Adrenal gland (tissue), 12 donors: Measurements from ENCODE around the gene CELF2. TPM values are rescaled to one million over a fixed set of nuclear protein-coding genes. Genes with fewer than 3 reads are reported as not detected.

Experiments used
- DNase-seq, 7 donors: peaks; one replicate each; pipeline ENCODE4 v3.0.0-alpha.2; 2019 to 2020
- H3K27ac ChIP-seq, 5 donors: fragments of 200-600 bp; sonication (generic) in 4 of 5; 1 replicate in 3 of 5; 2 replicates in 2 of 5; pipeline versions ENCODE4 v1.5.1 to v1.8.0; 2016 to 2020; ENCODE audit warnings: mild to moderate bottlenecking in 1 of 5
- H3K27me3 ChIP-seq: fragments of 200-600 bp; 2 replicates; pipeline ENCODE4 v1.8.0; 2021
- H3K36me3 ChIP-seq, 2 donors: fragments of 200-600 bp; replicated peaks in 1 of 2; 1 replicate in 1 of 2; 2 replicates in 1 of 2; pipeline versions ENCODE4 v1.5.1 to v1.8.0; 2018 to 2022
- H3K4me1 ChIP-seq, 2 donors: fragments of 200-600 bp; replicated peaks in 1 of 2; 1 replicate in 1 of 2; 2 replicates in 1 of 2; pipeline versions ENCODE4 v1.5.1 to v1.8.0; 2018 to 2021
- H3K4me3 ChIP-seq, 4 donors: fragments of 200-600 bp; sonication (generic) in 3 of 4; one replicate each; pipeline ENCODE4 v1.5.1; 2016 to 2018
- H3K9me3 ChIP-seq, 3 donors: fragments of 200-600 bp; sonication (generic) in 1 of 3; replicated peaks in 1 of 3; 1 replicate in 2 of 3; 2 replicates in 1 of 3; pipeline versions ENCODE4 v1.5.1 to v1.8.0; 2016 to 2021
- CTCF ChIP-seq, 6 experiments: fragments of 450-650 bp in 4 of 6; fragments of 200-600 bp in 2 of 6; sonication (generic) in 1 of 6; IDR thresholded peaks; 1 replicate in 5 of 6; 2 replicates in 1 of 6; pipeline versions ENCODE4 v1.5.1 to v1.8.0; 2016 to 2021; ENCODE audit warnings: antibody characterized with exemption in 6 of 6, mild to moderate bottlenecking in 2 of 6, moderate library complexity in 1 of 6
- POLR2A ChIP-seq, 2 donors: fragments of 450-650 bp; IDR thresholded peaks; one replicate each; pipeline ENCODE4 v1.6.1; 2017; ENCODE audit warnings: antibody characterized with exemption in 2 of 2, mild to moderate bottlenecking in 2 of 2, moderate library complexity in 1 of 2
- WGBS, 4 donors: extraction: QIAGEN DNeasy Blood & Tissue Kit in 2 of 4; methylation state at CpG; one replicate each; pipeline versions ENCODE4 v1.1.5 to v1.1.7; 2013 to 2017; 5-methylcytosine and 5-hydroxymethylcytosine counted together
- intact Hi-C, 2 donors: fragments of 100-400 bp; cut with DNase I; formaldehyde crosslinking; loops; one replicate each; pipeline versions ENCODE4 v1.14.1 to v1.15.0; 2022 to 2023
- polyA plus RNA-seq, 3 donors: library from polyadenylated mRNA; stranded (reverse); fragments of 200-250 nt in 2 of 3; fragments of 350-450 nt in 1 of 3; fragmentation: Illumina TruSeq in 1 of 3; extraction: RNeasy Lipid Tissue Mini Kit (QIAGEN cat#74804) in 1 of 3; gene quantifications; one replicate each; pipeline ENCODE4 v1.2.3, GENCODE V29; 2013 to 2014
- total RNA-seq, 9 donors: library from RNA; depleted of rRNA in 4 of 9; stranded (reverse); fragments of >200 nt in 4 of 9; fragments of 120-200 nt in 1 of 9; fragmentation: NEBNext Ultra II Directional in 1 of 9; extraction: Animal tissue kit (Norgen Biotek cat#: 25700) in 1 of 9; gene quantifications; one replicate each; pipeline versions ENCODE4 v1.1.0 to v1.2.4, GENCODE V29; 2013 to 2023
- donor health status: healthy with polysubstance abuse.
- donor health status: Bipolar disorder and iron deficiency.
- donor health status: DM: yes; HTN: yes; CAD: no.
- donor health status: DM: no; HTN: no; CAD: no.
- donor health status: DM: no; HTN: no; CAD: no.
- donor health status: DM: yes; HTN: yes; CAD: no.

The CELF2 gene
- total and polyA plus RNA-seq, 12 donors, result 2.7 to 26.0 (median 10.3) TPM

DNA sequence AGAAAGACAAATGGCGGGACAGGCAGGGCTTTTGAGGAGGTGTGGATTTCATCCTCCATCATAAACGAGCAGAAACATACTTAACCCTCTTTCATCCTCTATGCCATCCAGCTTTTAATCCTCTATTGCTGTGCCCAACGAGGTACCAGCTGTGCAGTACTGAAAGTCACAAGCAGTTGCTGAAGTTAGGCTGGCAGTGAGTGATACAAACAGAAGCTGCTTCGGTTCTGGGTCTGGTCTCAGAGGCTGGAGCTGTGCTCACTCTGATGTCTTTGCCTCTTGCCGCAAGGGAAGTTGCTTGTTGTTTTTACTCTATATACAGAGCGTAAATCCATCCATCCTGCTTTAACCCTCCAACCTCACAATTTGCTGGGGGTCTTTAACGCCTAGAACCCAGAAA, 235.2 kb downstream of the CELF2 start:
- 70 to 77% (median 75%) methylated on average over 7 of the region's 7 CpGs for WGBS, 4 donors
- no peaks in the 10 kb centered on the region for H3K27me3 ChIP-seq
- H3K27ac ChIP-seq, result no peak overlapping the region
- no peak for DNase-seq
- TF ChIP-seq CTCF (IDR thresholded peaks at IDR 0.05) (no peak), POLR2A (IDR thresholded peaks at IDR 0.05) (no peak)
- H3K36me3 ChIP-seq, result no peaks in the 10 kb centered on the region
- no peaks in the 10 kb centered on the region for H3K9me3 ChIP-seq
- no peaks in the 10 kb centered on the region for H3K4me1 ChIP-seq
- H3K4me3 ChIP-seq, result no peak overlapping the region
- intact Hi-C loops, result no loop called here

DNA sequence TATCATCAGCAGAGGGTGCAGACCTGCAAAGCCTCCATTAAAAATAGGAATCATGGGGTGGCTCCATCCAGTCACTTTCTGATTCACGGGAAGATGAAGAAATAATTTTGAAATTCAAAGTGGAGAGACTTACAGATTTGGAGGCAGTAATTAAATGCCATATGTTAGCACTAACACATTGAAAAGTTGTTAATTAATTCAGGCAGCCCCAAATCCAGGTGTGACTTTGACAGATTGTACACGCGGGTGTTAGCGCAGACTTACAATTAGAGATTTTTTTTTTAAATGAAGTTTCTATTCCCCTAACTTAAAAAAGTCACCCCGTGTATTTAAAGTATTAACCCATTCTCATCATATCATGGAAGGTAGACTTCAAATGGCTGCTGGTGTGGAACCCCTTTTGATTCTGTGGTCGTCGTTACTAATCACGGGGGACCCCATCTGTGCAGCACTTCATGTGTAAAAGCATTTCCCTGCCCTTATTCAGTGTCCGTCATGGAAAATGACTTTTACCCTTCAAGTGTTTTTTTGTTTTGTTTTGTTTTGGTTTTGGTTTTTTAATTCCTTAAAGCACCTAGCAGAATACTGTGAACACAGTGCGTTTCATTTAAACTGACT, 235.8 kb downstream of the CELF2 start:
- Histone ChIP-seq H3K27me3 (no peaks in the 10 kb centered on the region), H3K9me3 (no peaks in the 10 kb centered on the region), H3K4me1 (no peaks in the 10 kb centered on the region), H3K36me3 (no peaks in the 10 kb centered on the region), H3K4me3 (no peak overlapping the region), H3K27ac (no peak overlapping the region)
- no peak for DNase-seq
- 85 to 92% (median 89%) methylated on average over 10 of the region's 10 CpGs for WGBS, 4 donors
- TF ChIP-seq POLR2A (IDR thresholded peaks at IDR 0.05) (no peak), CTCF (IDR thresholded peaks at IDR 0.05) (no peak)
- intact Hi-C loops, result no loop called here

GRCh38 chr10:11255156-11255555, 237.5 kb downstream of the CELF2 start:
- H3K36me3 ChIP-seq, result no peaks in the 10 kb centered on the region
- H3K4me1 ChIP-seq, result no peaks in the 10 kb centered on the region
- 91 to 96% (median 95%) methylated on average over 10 to 12 of the region's 12 CpGs for WGBS, 4 donors
- no peak overlapping the region for H3K4me3 ChIP-seq
- DNase-seq, result no peak
- no peak for TF ChIP-seq CTCF (IDR thresholded peaks at IDR 0.05)
- no peak for TF ChIP-seq POLR2A (IDR thresholded peaks at IDR 0.05)
- H3K27ac ChIP-seq, result no peak overlapping the region
- intact Hi-C loops, result no loop called here
- H3K9me3 ChIP-seq, result no peaks in the 10 kb centered on the region
- no peaks in the 10 kb centered on the region for H3K27me3 ChIP-seq

GRCh38 chr10:11255796-11256444, 238.2 kb downstream of the CELF2 start:
- H3K36me3 ChIP-seq, result no peaks in the 10 kb centered on the region
- no peak overlapping the region for H3K4me3 ChIP-seq
- no peaks in the 10 kb centered on the region for H3K27me3 ChIP-seq
- no peaks in the 10 kb centered on the region for H3K4me1 ChIP-seq
- WGBS, 4 donors, result 75 to 79% (median 77%) methylated on average over 7 of the region's 7 CpGs
- no peaks in the 10 kb centered on the region for H3K9me3 ChIP-seq
- intact Hi-C loops, result no loop called here
- TF ChIP-seq POLR2A (IDR thresholded peaks at IDR 0.05) (no peak), CTCF (IDR thresholded peaks at IDR 0.05) (no peak)
- H3K27ac ChIP-seq, result no peak overlapping the region
- DNase-seq, result no peak
